Measurements from ENCODE around the gene AP1S1. TPM values are rescaled to one million over a fixed set of nuclear protein-coding genes. Genes with fewer than 3 reads are reported as not detected.
A peak's percentile ranks its signal among the peaks of the same experiment; 100 is the strongest.

Gene AP1S1
- polyA plus RNA-seq, 1 donor (not counting 4 experiments of a cell fraction or from before 2014, with no cell fraction given), result 279 TPM

GRCh38 chr7:101179713-101180112 is 25.4 kb downstream of the AP1S1 start:
- Histone ChIP-seq H3K4me2 (ENCODE audit: control insufficient read depth, extremely low read depth, insufficient read depth, low read depth, low read length) (peak overlapping the region; percentile 16), H3K4me1 (ENCODE audit: control insufficient read depth, extremely low read depth, insufficient read depth, low read length) (no peaks in the 10 kb centered on the region), H3K79me2 (ENCODE audit: control insufficient read depth, insufficient read depth, low read length) (no peaks in the 10 kb centered on the region), H2AFZ (ENCODE audit: control insufficient read depth, low read length) (no peak overlapping the region), H3K27me3 (ENCODE audit: control insufficient read depth, extremely low read depth, insufficient read depth, low read length) (peaks cover 54% of the 10 kb centered on the region), H3K9ac (ENCODE audit: control insufficient read depth, extremely low read depth, insufficient read depth, low read length) (no peak overlapping the region), H3K27ac (ENCODE audit: control insufficient read depth, insufficient read depth, low read length) (no peak overlapping the region), H4K20me1 (ENCODE audit: control insufficient read depth, extremely low read depth, insufficient read depth, low read length) (no peaks in the 10 kb centered on the region), H3K9me1 (ENCODE audit: control insufficient read depth, extremely low read depth, insufficient read depth, low read length) (no peaks in the 10 kb centered on the region), H3K4me3 (ENCODE audit: control insufficient read depth in 2 of 3, extremely low read depth in 1 of 3, insufficient read depth in 2 of 3, low read depth in 1 of 3, low read length in 3 of 3) (no peak overlapping the region), H3K9me3 (ENCODE audit: control insufficient read depth, low read depth, low read length) (no peaks in the 10 kb centered on the region), H3K36me3 (ENCODE audit: control insufficient read depth in 2 of 2, extremely low read depth in 1 of 2, insufficient read depth in 2 of 2, low read length in 2 of 2) (no peaks in the 10 kb centered on the region)
- TF ChIP-seq EZH2 (IDR thresholded peaks at IDR 0.05; ENCODE audit: low read length), result no peak
- no peak for TF ChIP-seq CTCF (optimal IDR thresholded peaks at IDR 0.05 in 1 of 3, IDR thresholded peaks at IDR 0.05 in 1 of 3, conservative IDR thresholded peaks at IDR 0.05 in 1 of 3; ENCODE audit: extremely low read depth in 1 of 3, insufficient read depth in 2 of 3, low read length in 3 of 3)
- DNase-seq (ENCODE audit: low read depth, low spot score) (no peak), FAIRE-seq (no peak)
- dilution Hi-C loops (cut with MboI; ENCODE audit: extremely low pct_ligation_motif_present, low sequenced_read_pairs), result no loop called here

- H3K4me3 ChIP-seq (ENCODE audit: control insufficient read depth in 2 of 3, extremely low read depth in 1 of 3, insufficient read depth in 2 of 3, low read depth in 1 of 3, low read length in 3 of 3), result no peak within 1 kb of the TSS
- no peaks in the 10 kb centered on the region for H3K79me2 ChIP-seq (ENCODE audit: control insufficient read depth, insufficient read depth, low read length)
- no peak within 1 kb of the TSS for H3K27ac ChIP-seq (ENCODE audit: control insufficient read depth, insufficient read depth, low read length)
- DNase-seq (ENCODE audit: low read depth, low spot score), result no peak
- TF ChIP-seq EZH2 (IDR thresholded peaks at IDR 0.05; ENCODE audit: low read length) (peak; percentile 91), CTCF (optimal IDR thresholded peaks at IDR 0.05 in 1 of 3, IDR thresholded peaks at IDR 0.05 in 1 of 3, conservative IDR thresholded peaks at IDR 0.05 in 1 of 3; ENCODE audit: extremely low read depth in 1 of 3, insufficient read depth in 2 of 3, low read length in 3 of 3) (no peak)
- H3K9me1 ChIP-seq (ENCODE audit: control insufficient read depth, extremely low read depth, insufficient read depth, low read length), result no peaks in the 10 kb centered on the region
- H4K20me1 ChIP-seq (ENCODE audit: control insufficient read depth, extremely low read depth, insufficient read depth, low read length), result no peaks in the 10 kb centered on the region
- no peak for FAIRE-seq
- no peaks in the 10 kb centered on the region for H3K36me3 ChIP-seq (ENCODE audit: control insufficient read depth in 2 of 2, extremely low read depth in 1 of 2, insufficient read depth in 2 of 2, low read length in 2 of 2)
- no peak within 1 kb of the TSS for H2AFZ ChIP-seq (ENCODE audit: control insufficient read depth, low read length)
- H3K27me3 ChIP-seq (ENCODE audit: control insufficient read depth, extremely low read depth, insufficient read depth, low read length), result peaks cover 50% of the 10 kb centered on the region
- no peak within 1 kb of the TSS for H3K9ac ChIP-seq (ENCODE audit: control insufficient read depth, extremely low read depth, insufficient read depth, low read length)
- H3K4me2 ChIP-seq (ENCODE audit: control insufficient read depth, extremely low read depth, insufficient read depth, low read depth, low read length), result peak within 1 kb of the TSS; percentile 27
- dilution Hi-C loops (cut with MboI; ENCODE audit: extremely low pct_ligation_motif_present, low sequenced_read_pairs), result no loop called here
- no peaks in the 10 kb centered on the region for H3K9me3 ChIP-seq (ENCODE audit: control insufficient read depth, low read depth, low read length)
- no peaks in the 10 kb centered on the region for H3K4me1 ChIP-seq (ENCODE audit: control insufficient read depth, extremely low read depth, insufficient read depth, low read length)
These were observed 26.0 kb downstream of the AP1S1 start, which contains the start of gene NAT16 for GRCh38 chr7:101180130-101180755. Gene NAT16, minus strand, starts transcription at chr7:101180293. Its CDS starts 5,486 bp downstream, at chr7:101174807.

Measured in keratinocyte (primary cell).